HepG2 (cell line): Measurements from ENCODE around the gene DUS1L. TPM values are rescaled to one million over a fixed set of nuclear protein-coding genes. Genes with fewer than 3 reads are reported as not detected.
A peak's percentile ranks its signal among the peaks of the same experiment; 100 is the strongest.

ENCODE experiments used
- ELF3 ChIP-seq: IDR thresholded peaks from 2 replicates; pipeline ENCODE4 v1.6.1; 2016; ENCODE audit warnings: missing genetic modification reagents, missing compliant biosample characterization
- ETS1 ChIP-seq: sonication (generic); formaldehyde crosslinking; IDR thresholded peaks from 2 replicates; pipeline ENCODE4 v1.4.0; 2020; ENCODE audit warnings: missing genetic modification reagents
- GTF3A ChIP-seq: sonication (generic); formaldehyde crosslinking; conservative IDR thresholded peaks from 2 replicates; pipeline ENCODE4 v1.4.0; 2020; ENCODE audit warnings: mild to moderate bottlenecking, missing genetic modification reagents
- MLLT10 ChIP-seq: sonication (generic); formaldehyde crosslinking; IDR thresholded peaks from 2 replicates; pipeline ENCODE4 v1.4.0; 2020; ENCODE audit warnings: missing genetic modification reagents
- MTA1 ChIP-seq: sonication (generic); formaldehyde crosslinking; IDR thresholded peaks from 2 replicates; pipeline ENCODE4 v1.4.0; 2020; ENCODE audit warnings: missing genetic modification reagents, mild to moderate bottlenecking, borderline replicate concordance
- PHF20 ChIP-seq: sonication (generic); formaldehyde crosslinking; IDR thresholded peaks from 2 replicates; pipeline ENCODE4 v1.5.0; 2020; ENCODE audit warnings: mild to moderate bottlenecking, missing genetic modification reagents
- RORA ChIP-seq: sonication (generic); formaldehyde crosslinking; IDR thresholded peaks from 2 replicates; pipeline ENCODE4 v1.5.0; 2020; ENCODE audit warnings: mild to moderate bottlenecking, missing genetic modification reagents, moderate library complexity
- TGIF2 ChIP-seq: IDR thresholded peaks from 2 replicates; pipeline ENCODE4 v1.6.1; 2016; ENCODE audit warnings: control low read depth, missing compliant biosample characterization
- ZBTB20 ChIP-seq: sonication (generic); formaldehyde crosslinking; IDR thresholded peaks from 2 replicates; pipeline ENCODE4 v1.8.1; 2023; ENCODE audit warnings: missing genetic modification reagents, low read depth, mild to moderate bottlenecking, borderline replicate concordance
- ZBTB40 ChIP-seq, 2 experiments: fragments of 450-650 bp in 1 of 2; sonication (generic) in 1 of 2; formaldehyde crosslinking in 1 of 2; IDR thresholded peaks; 2 replicates each; pipeline versions ENCODE4 v1.6.1 to v1.8.0; 2016 to 2022; ENCODE audit warnings: antibody characterized with exemption in 1 of 2, mild to moderate bottlenecking in 1 of 2, missing genetic modification reagents in 1 of 2
- ZFP36L2 ChIP-seq: sonication (generic); formaldehyde crosslinking; IDR thresholded peaks from 2 replicates; pipeline ENCODE4 v1.4.0; 2020; ENCODE audit warnings: missing genetic modification reagents
- ZFX ChIP-seq: sonication (generic); formaldehyde crosslinking; IDR thresholded peaks from 2 replicates; pipeline ENCODE4 v1.4.0; 2020; ENCODE audit warnings: mild to moderate bottlenecking, low read depth, missing genetic modification reagents, moderate library complexity
- ZNF10 ChIP-seq: sonication (generic); formaldehyde crosslinking; IDR thresholded peaks from 2 replicates; pipeline ENCODE4 v1.4.0; 2020; ENCODE audit warnings: mild to moderate bottlenecking, low read depth, missing genetic modification reagents, borderline replicate concordance
- ZNF33A ChIP-seq: sonication (generic); formaldehyde crosslinking; IDR thresholded peaks from 2 replicates; pipeline ENCODE4 v1.5.1; 2020; ENCODE audit warnings: missing genetic modification reagents, mild to moderate bottlenecking, moderate library complexity, borderline replicate concordance
- ZNF432 ChIP-seq: sonication (generic); formaldehyde crosslinking; IDR thresholded peaks from 2 replicates; pipeline ENCODE4 v1.5.0; 2020; ENCODE audit warnings: missing genetic modification reagents, mild to moderate bottlenecking, borderline replicate concordance
- polyA plus RNA-seq, 8 experiments: library from polyadenylated mRNA; depleted of rRNA in 3 of 8; stranded (reverse) in 7 of 8; unstranded in 1 of 8; fragments of >200 nt; fragmentation: Illumina TruSeq in 4 of 8; extraction: Trizol in 4 of 8; gene quantifications; 2 replicates each; pipeline versions ENCODE4 v1.2.1 to v1.2.3, GENCODE V29; 2011 to 2016; ENCODE audit warnings: low read depth in 4 of 8, missing spikeins in 1 of 8, mixed read lengths in 1 of 8; ENCODE audit not compliant: insufficient read depth in 1 of 8
- total RNA-seq, 5 experiments: library from RNA; depleted of rRNA; stranded (reverse); fragments of >200 nt; fragmentation: Illumina TruSeq; extraction: Trizol; gene quantifications; 2 replicates each; pipeline ENCODE4 v1.2.3, GENCODE V29; 2016; ENCODE audit warnings: low read depth in 1 of 5
- TF ChIP-seq, protein P1 (sequence below): sonication (generic); formaldehyde crosslinking; IDR thresholded peaks from 2 replicates; pipeline ENCODE4 v1.5.1; 2020; ENCODE audit warnings: missing genetic modification reagents, mild to moderate bottlenecking, borderline replicate concordance

The DUS1L gene
- total and polyA plus RNA-seq, 2 of the 13 experiments (the other 11 are each of a cell fraction or from before 2014, with no cell fraction given), result 81.0 to 109 TPM

DNA sequence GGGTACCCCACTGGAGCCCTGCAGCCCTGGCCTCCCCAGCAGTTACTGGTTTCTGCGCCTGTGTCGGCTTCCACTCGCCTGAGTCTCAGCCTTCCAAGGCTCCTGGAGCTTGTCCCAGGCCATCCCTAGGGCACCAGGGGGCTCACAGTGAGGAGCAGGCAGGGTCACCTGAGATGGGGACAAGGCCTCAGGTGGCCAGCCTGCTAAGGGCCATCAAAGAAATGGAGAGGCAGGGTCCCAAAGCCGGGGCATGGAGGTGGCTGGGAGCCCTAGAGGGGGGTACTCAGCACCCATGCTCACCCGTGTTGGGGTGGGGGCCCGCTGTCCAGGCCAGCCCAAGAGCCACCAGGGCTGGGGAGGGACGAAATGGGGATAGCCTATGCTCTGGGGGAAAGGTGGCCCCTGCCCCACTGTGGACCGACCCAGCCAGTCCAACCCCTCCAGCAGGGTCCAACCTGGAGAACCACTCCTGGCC, 31.1 kb upstream of the DUS1L start (continued):
- TF ChIP-seq ZNF432 (CRISPR knock-in tag) (no peak), MTA1 (CRISPR knock-in tag) (0 out of 2 replicates have a peak, but pooled peaks have one; percentile 18), ZBTB40 (IDR thresholded peaks at IDR 0.05) (no peak), ZBTB40 (CRISPR knock-in tag; IDR thresholded peaks at IDR 0.05) (no peak), ZNF10 (CRISPR knock-in tag) (no peak), MLLT10 (peak; percentile 73; the same call in 1 of the 2 replicates), ETS1 (CRISPR knock-in tag) (no peak), PHF20 (peak; percentile 26), ZFX (CRISPR knock-in tag) (peak; percentile 46), ZBTB20 (CRISPR knock-in tag) (peak; percentile 68; the same call in 1 of the 2 replicates), ZNF33A (CRISPR knock-in tag) (no peak), ELF3 (CRISPR knock-in tag) (no peak), TGIF2 (no peak), RORA (CRISPR knock-in tag) (no peak), GTF3A (no peak), ZFP36L2 (CRISPR knock-in tag) (no peak)
- TF ChIP-seq, protein P1, sequence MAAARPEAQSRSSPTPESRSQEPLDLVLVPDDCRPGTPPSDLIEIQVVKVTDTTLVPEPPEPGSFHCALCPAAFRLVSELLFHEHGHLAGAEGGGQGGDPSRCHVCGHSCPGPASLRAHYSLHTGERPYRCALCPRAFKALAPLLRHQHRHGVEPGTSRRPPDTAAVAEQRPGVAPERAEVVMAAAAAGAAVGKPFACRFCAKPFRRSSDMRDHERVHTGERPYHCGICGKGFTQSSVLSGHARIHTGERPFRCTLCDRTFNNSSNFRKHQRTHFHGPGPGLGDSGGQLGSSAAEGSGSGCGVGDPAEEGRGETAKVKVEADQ (CRISPR knock-in tag), result no peak
